Lower leg skin (tissue), 4 donors: ENCODE results near the gene FKRP. TPM values are rescaled to one million over a fixed set of nuclear protein-coding genes. Genes with fewer than 3 reads are reported as not detected.

Experiments
- DNase-seq, 2 donors: peaks; one replicate each; pipeline ENCODE4 v3.0.0-alpha.2; 2019; ENCODE audit warnings: low spot score in 2 of 2
- H3K4me3 ChIP-seq: fragments of 200-600 bp; sonication (generic); 2 replicates; pipeline ENCODE4 v1.5.1; 2017; ENCODE audit warnings: mild to moderate bottlenecking, low read depth; ENCODE audit not compliant: poor library complexity, severe bottlenecking
- CTCF ChIP-seq, 3 donors: fragments of 450-650 bp; IDR thresholded peaks; one replicate each; pipeline ENCODE4 v1.5.1; 2016; ENCODE audit warnings: antibody characterized with exemption in 3 of 3, mild to moderate bottlenecking in 3 of 3, moderate library complexity in 2 of 3
- POLR2A ChIP-seq, 2 donors: fragments of 450-650 bp; IDR thresholded peaks; one replicate each; pipeline ENCODE4 v1.6.1; 2016 to 2017; ENCODE audit warnings: antibody characterized with exemption in 2 of 2, mild to moderate bottlenecking in 1 of 2, moderate library complexity in 1 of 2
- WGBS, 2 donors: methylation state at CpG; one replicate each; pipeline ENCODE4 v1.1.5; 2018; 5-methylcytosine and 5-hydroxymethylcytosine counted together
- intact Hi-C: fragments of 100-400 bp; cut with DNase I; formaldehyde crosslinking; loops from one replicate; pipeline ENCODE4 v1.15.0; 2023; ENCODE audit warnings: low total_unique reads
- total RNA-seq, 4 donors: library from RNA; depleted of rRNA; stranded (reverse); fragments of >200 nt; gene quantifications; one replicate each; pipeline ENCODE4 v1.1.0, GENCODE V29; 2016

Gene FKRP
- total RNA-seq, 4 donors from 2014 or later, result 9.4 to 16.1 (median 12.8) TPM

- DNase-seq, result no peak
- WGBS, 2 donors, result 88% methylated on average over 25 of the region's 25 CpGs
- H3K4me3 ChIP-seq, result no peak overlapping the region
- intact Hi-C loops, result no loop called here
- TF ChIP-seq CTCF (IDR thresholded peaks at IDR 0.05), result no peak
- no peak for TF ChIP-seq POLR2A (IDR thresholded peaks at IDR 0.05)
Measured at GRCh38 chr19:46722421-46723022, 23.3 kb upstream of the FKRP start.

GRCh38 chr19:46723023-46723461 lies 22.8 kb upstream of the FKRP start:
- no peak for DNase-seq
- intact Hi-C loops, result no loop called here
- H3K4me3 ChIP-seq, result no peak overlapping the region
- TF ChIP-seq CTCF (IDR thresholded peaks at IDR 0.05), result no peak
- 81 to 90% methylated on average over 2 to 6 of the region's 16 CpGs for WGBS, 2 donors

GRCh38 chr19:46723471-46723870 lies 22.4 kb upstream of the FKRP start:
- intact Hi-C loops, result no loop called here
- WGBS, 2 donors, result 97 to 100% methylated on average over 4 to 6 of the region's 6 CpGs
- no peak overlapping the region for H3K4me3 ChIP-seq
- TF ChIP-seq POLR2A (IDR thresholded peaks at IDR 0.05) (no peak), CTCF (IDR thresholded peaks at IDR 0.05) (no peak)
- DNase-seq, result no peak

- no peak overlapping the region for H3K4me3 ChIP-seq
Measured at GRCh38 chr19:46724468-46724867, 21.4 kb upstream of the FKRP start.

GRCh38 chr19:46725036-46725820 lies 20.6 kb upstream of the FKRP start:
- WGBS, 2 donors, result 91 to 94% methylated on average over 26 of the region's 26 CpGs
- no peak for DNase-seq
- intact Hi-C loops, result no loop called here
- TF ChIP-seq POLR2A (IDR thresholded peaks at IDR 0.05) (no peak), CTCF (IDR thresholded peaks at IDR 0.05) (no peak)
- no peak overlapping the region for H3K4me3 ChIP-seq

More at GRCh38 chr19:46724468-46724867, 21.4 kb upstream of the FKRP start:
- intact Hi-C loops, result no loop called here
- WGBS, 2 donors, result 87 to 91% methylated on average over 16 to 20 of the region's 20 CpGs
- TF ChIP-seq CTCF (IDR thresholded peaks at IDR 0.05), result no peak
- TF ChIP-seq POLR2A (IDR thresholded peaks at IDR 0.05), result no peak
- no peak for DNase-seq
